K562 (cell line): ENCODE data around the gene ARL16. TPM values are rescaled to one million over a fixed set of nuclear protein-coding genes. Genes with fewer than 3 reads are reported as not detected.

Source experiments
- DDX20 ChIP-seq: fragments of 450-650 bp; IDR thresholded peaks from 2 replicates; pipeline ENCODE4 v1.6.1; 2016; ENCODE audit warnings: missing genetic modification characterization, low read depth, mild to moderate bottlenecking, missing compliant biosample characterization, moderate library complexity
- FOXO4 ChIP-seq: fragments of 450-650 bp; formaldehyde crosslinking; IDR thresholded peaks from 2 replicates; pipeline ENCODE4 v1.4.0; 2020; ENCODE audit warnings: mild to moderate bottlenecking, moderate library complexity
- GABPB1 ChIP-seq: sonication (generic); formaldehyde crosslinking; IDR thresholded peaks from 2 replicates; pipeline ENCODE4 v1.8.0; 2022; ENCODE audit warnings: mild to moderate bottlenecking, missing genetic modification reagents
- GTF3C2 ChIP-seq: IDR thresholded peaks from 3 replicates; pipeline ENCODE4 v1.6.1; 2011; ENCODE audit warnings: borderline replicate concordance, mild to moderate bottlenecking, moderate library complexity; ENCODE audit not compliant: insufficient read length; ENCODE audit errors: extremely low read depth
- MYC ChIP-seq, 2 experiments: fragments of 250-450 bp in 1 of 2; sonication (Bioruptor Pico) in 1 of 2; IDR thresholded peaks; 2 replicates each; pipeline versions ENCODE4 v1.5.1 to v1.6.1; 2012 to 2021; ENCODE audit warnings: low read depth in 2 of 2, borderline replicate concordance in 1 of 2, improper control_type of control experiment in 1 of 2, low read length in 1 of 2, mild to moderate bottlenecking in 1 of 2, moderate library complexity in 1 of 2
- RNF2 ChIP-seq: sonication (generic); IDR thresholded peaks from 2 replicates; pipeline ENCODE4 v1.6.1; 2016
- SMARCE1 ChIP-seq: fragments of 450-650 bp; IDR thresholded peaks from 2 replicates; pipeline ENCODE4 v1.7.1; 2016; ENCODE audit warnings: mild to moderate bottlenecking
- TARDBP ChIP-seq: fragments of 450-650 bp; IDR thresholded peaks from 2 replicates; pipeline ENCODE4 v1.6.1; 2016
- TFE3 ChIP-seq: fragments of 450-650 bp; formaldehyde crosslinking; IDR thresholded peaks from 2 replicates; pipeline ENCODE4 v1.4.0; 2020; ENCODE audit warnings: mild to moderate bottlenecking, mixed read lengths
- ZBTB33 ChIP-seq: sonication (generic); formaldehyde crosslinking; IDR thresholded peaks from 2 replicates; pipeline ENCODE4 v1.8.1; 2023; ENCODE audit warnings: mild to moderate bottlenecking, missing genetic modification reagents
- ZNF586 ChIP-seq: fragments of 450-650 bp; formaldehyde crosslinking; conservative IDR thresholded peaks from 2 replicates; pipeline ENCODE4 v1.4.0; 2020; ENCODE audit warnings: mild to moderate bottlenecking, moderate library complexity
- polyA plus RNA-seq, 8 experiments: library from polyadenylated mRNA; depleted of rRNA in 4 of 8; stranded (reverse) in 5 of 8; unstranded in 3 of 8; fragments of >200 nt; fragmentation: Nextera tagmentation in 2 of 8; fragmentation: Illumina TruSeq in 1 of 8; extraction: Ambion mirVana in 2 of 8; extraction: Trizol in 1 of 8; gene quantifications; 2 replicates each; pipeline versions ENCODE4 v1.2.1 to v1.2.3, GENCODE V29; 2011 to 2014; ENCODE audit warnings: inconsistent platforms in 1 of 8, missing spikeins in 1 of 8
- total RNA-seq, 7 experiments: library from RNA; depleted of rRNA in 6 of 7; stranded (reverse); fragments of >200 nt in 6 of 7; fragmentation: Illumina TruSeq in 2 of 7; extraction: Trizol in 2 of 7; gene quantifications; 2 replicates each; pipeline versions ENCODE4 v1.2.1 to v1.2.3, GENCODE V29; 2011 to 2021; ENCODE audit warnings: low replicate concordance in 1 of 7
- TF ChIP-seq, protein P1 (sequence below): fragments of 200-800 bp; sonication (Bioruptor generic); IDR thresholded peaks from 2 replicates; pipeline ENCODE4 v1.6.1; 2016; ENCODE audit warnings: missing genetic modification characterization, missing compliant biosample characterization
- TF ChIP-seq, protein P2 (sequence below): fragments of 450-650 bp; IDR thresholded peaks from 2 replicates; pipeline ENCODE4 v1.6.1; 2016; ENCODE audit warnings: missing biosample characterization, missing genetic modification characterization

The ARL16 gene
- total and polyA plus RNA-seq, 9 of the 15 experiments (the other 6 are each of a cell fraction or from before 2014, with no cell fraction given) = 5.4 to 32.4 (median 22.6) TPM

- TF ChIP-seq DDX20 (tag) (no peak), TARDBP (no peak), ZBTB33 (CRISPR knock-in tag) (0 out of 2 replicates have a peak, but pooled peaks have one; percentile 6), GABPB1 (CRISPR knock-in tag) (no peak), ZNF586 (CRISPR knock-in tag) (no peak), GTF3C2 (no peak), FOXO4 (CRISPR knock-in tag) (no peak), RNF2 (no peak), SMARCE1 (0 out of 2 replicates have a peak, but pooled peaks have one; percentile 31), TFE3 (CRISPR knock-in tag) (no peak), MYC (IDR thresholded peaks at IDR 0.05; ENCODE audit: low read depth, low read length) (no peak), MYC (CRISPR knock-in tag; IDR thresholded peaks at IDR 0.05; ENCODE audit: borderline replicate concordance, low read depth) (no peak)
- TF ChIP-seq, protein P1, sequence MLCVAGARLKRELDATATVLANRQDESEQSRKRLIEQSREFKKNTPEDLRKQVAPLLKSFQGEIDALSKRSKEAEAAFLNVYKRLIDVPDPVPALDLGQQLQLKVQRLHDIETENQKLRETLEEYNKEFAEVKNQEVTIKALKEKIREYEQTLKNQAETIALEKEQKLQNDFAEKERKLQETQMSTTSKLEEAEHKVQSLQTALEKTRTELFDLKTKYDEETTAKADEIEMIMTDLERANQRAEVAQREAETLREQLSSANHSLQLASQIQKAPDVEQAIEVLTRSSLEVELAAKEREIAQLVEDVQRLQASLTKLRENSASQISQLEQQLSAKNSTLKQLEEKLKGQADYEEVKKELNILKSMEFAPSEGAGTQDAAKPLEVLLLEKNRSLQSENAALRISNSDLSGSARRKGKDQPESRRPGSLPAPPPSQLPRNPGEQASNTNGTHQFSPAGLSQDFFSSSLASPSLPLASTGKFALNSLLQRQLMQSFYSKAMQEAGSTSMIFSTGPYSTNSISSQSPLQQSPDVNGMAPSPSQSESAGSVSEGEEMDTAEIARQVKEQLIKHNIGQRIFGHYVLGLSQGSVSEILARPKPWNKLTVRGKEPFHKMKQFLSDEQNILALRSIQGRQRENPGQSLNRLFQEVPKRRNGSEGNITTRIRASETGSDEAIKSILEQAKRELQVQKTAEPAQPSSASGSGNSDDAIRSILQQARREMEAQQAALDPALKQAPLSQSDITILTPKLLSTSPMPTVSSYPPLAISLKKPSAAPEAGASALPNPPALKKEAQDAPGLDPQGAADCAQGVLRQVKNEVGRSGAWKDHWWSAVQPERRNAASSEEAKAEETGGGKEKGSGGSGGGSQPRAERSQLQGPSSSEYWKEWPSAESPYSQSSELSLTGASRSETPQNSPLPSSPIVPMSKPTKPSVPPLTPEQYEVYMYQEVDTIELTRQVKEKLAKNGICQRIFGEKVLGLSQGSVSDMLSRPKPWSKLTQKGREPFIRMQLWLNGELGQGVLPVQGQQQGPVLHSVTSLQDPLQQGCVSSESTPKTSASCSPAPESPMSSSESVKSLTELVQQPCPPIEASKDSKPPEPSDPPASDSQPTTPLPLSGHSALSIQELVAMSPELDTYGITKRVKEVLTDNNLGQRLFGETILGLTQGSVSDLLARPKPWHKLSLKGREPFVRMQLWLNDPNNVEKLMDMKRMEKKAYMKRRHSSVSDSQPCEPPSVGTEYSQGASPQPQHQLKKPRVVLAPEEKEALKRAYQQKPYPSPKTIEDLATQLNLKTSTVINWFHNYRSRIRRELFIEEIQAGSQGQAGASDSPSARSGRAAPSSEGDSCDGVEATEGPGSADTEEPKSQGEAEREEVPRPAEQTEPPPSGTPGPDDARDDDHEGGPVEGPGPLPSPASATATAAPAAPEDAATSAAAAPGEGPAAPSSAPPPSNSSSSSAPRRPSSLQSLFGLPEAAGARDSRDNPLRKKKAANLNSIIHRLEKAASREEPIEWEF (CRISPR knock-in tag) = no peak
- TF ChIP-seq, protein P2, sequence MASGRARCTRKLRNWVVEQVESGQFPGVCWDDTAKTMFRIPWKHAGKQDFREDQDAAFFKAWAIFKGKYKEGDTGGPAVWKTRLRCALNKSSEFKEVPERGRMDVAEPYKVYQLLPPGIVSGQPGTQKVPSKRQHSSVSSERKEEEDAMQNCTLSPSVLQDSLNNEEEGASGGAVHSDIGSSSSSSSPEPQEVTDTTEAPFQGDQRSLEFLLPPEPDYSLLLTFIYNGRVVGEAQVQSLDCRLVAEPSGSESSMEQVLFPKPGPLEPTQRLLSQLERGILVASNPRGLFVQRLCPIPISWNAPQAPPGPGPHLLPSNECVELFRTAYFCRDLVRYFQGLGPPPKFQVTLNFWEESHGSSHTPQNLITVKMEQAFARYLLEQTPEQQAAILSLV = no peak
Measured at GRCh38 chr17:81683208-81683583, 401 bp downstream of the ARL16 start (continued).
